ENCODE data around the gene MT3.
A peak's percentile ranks its signal among the peaks of the same experiment; 100 is the strongest.

Gene MT3

DNA sequence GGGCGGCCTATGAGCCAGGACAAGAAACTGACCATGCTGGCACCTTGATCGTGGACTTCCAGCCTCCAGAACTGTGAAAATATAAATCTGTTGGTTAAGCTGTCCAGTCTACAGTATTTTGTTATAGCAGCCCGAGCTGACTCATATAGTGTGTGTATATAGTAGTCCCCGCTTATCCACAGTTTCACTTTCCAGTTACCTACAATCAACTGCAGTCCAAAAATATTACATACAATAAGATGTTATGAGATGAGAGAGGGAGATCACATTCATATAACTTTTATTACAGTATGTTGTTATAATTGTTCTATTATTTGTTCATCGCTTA is 4.9 kb downstream of the MT3 start (continued):
- TF ChIP-seq ZFP30 (CRISPR knock-in tag; IDR thresholded peaks at IDR 0.05) (no peak), OSR1 (CRISPR knock-in tag; IDR thresholded peaks at IDR 0.05) (no peak), ISL1 (CRISPR knock-in tag; IDR thresholded peaks at IDR 0.05) (no peak), ZNF565 (CRISPR knock-in tag; conservative IDR thresholded peaks at IDR 0.05; ENCODE audit: low read depth) (no peak), ZNF8 (CRISPR knock-in tag; IDR thresholded peaks at IDR 0.05) (no peak), ARNTL (CRISPR knock-in tag; IDR thresholded peaks at IDR 0.05; ENCODE audit: borderline replicate concordance, low read depth) (no peak)
- TF ChIP-seq, protein P1, sequence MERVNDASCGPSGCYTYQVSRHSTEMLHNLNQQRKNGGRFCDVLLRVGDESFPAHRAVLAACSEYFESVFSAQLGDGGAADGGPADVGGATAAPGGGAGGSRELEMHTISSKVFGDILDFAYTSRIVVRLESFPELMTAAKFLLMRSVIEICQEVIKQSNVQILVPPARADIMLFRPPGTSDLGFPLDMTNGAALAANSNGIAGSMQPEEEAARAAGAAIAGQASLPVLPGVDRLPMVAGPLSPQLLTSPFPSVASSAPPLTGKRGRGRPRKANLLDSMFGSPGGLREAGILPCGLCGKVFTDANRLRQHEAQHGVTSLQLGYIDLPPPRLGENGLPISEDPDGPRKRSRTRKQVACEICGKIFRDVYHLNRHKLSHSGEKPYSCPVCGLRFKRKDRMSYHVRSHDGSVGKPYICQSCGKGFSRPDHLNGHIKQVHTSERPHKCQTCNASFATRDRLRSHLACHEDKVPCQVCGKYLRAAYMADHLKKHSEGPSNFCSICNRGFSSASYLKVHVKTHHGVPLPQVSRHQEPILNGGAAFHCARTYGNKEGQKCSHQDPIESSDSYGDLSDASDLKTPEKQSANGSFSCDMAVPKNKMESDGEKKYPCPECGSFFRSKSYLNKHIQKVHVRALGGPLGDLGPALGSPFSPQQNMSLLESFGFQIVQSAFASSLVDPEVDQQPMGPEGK (CRISPR knock-in tag; IDR thresholded peaks at IDR 0.05; ENCODE audit: borderline replicate concordance): no peak

DNA sequence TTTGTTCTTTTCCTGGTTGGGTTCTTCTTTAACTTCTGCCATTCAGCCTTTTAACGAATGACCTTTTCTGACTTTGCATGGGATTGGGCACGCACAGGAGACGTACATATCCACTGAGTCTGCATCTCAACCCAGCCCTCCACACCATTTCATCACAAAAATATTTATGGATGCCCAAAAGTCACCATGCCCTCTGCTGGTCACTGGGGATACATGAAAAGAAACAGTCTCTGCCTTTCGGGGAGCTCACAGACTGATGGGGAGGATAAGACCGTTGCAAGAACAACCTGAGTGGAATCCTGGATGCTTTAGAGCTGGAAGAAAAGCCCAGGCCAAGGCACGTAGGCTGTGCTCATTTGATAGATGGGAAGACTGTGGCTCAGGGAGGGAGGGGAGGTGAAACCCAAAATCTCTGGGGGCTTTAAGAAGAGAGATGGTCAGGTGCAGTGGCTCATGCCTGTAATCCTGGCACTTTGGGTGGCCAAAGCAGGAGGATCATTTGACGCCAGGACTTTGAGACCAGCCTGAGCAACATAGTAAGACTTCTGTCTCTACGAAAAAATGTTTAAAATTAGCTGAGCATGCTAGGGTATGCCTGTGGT is 11.2 kb downstream of the MT3 start:
- no peak for TF ChIP-seq TCF4 (CRISPR knock-in tag; IDR thresholded peaks at IDR 0.05; ENCODE audit: borderline replicate concordance)
- TF ChIP-seq BACH2 (CRISPR knock-in tag; IDR thresholded peaks at IDR 0.05; ENCODE audit: borderline replicate concordance): no peak
- TF ChIP-seq GLIS3 (CRISPR knock-in tag; IDR thresholded peaks at IDR 0.05): no peak
- no peak for TF ChIP-seq ARNTL (CRISPR knock-in tag; IDR thresholded peaks at IDR 0.05; ENCODE audit: borderline replicate concordance, low read depth)
- TF ChIP-seq, protein P2, sequence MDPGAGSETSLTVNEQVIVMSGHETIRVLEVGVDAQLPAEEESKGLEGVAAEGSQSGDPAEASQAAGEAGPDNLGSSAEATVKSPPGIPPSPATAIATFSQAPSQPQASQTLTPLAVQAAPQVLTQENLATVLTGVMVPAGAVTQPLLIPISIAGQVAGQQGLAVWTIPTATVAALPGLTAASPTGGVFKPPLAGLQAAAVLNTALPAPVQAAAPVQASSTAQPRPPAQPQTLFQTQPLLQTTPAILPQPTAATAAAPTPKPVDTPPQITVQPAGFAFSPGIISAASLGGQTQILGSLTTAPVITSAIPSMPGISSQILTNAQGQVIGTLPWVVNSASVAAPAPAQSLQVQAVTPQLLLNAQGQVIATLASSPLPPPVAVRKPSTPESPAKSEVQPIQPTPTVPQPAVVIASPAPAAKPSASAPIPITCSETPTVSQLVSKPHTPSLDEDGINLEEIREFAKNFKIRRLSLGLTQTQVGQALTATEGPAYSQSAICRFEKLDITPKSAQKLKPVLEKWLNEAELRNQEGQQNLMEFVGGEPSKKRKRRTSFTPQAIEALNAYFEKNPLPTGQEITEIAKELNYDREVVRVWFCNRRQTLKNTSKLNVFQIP (CRISPR knock-in tag; IDR thresholded peaks at IDR 0.05; ENCODE audit: borderline replicate concordance, low read depth): no peak
- TF ChIP-seq, protein P3, sequence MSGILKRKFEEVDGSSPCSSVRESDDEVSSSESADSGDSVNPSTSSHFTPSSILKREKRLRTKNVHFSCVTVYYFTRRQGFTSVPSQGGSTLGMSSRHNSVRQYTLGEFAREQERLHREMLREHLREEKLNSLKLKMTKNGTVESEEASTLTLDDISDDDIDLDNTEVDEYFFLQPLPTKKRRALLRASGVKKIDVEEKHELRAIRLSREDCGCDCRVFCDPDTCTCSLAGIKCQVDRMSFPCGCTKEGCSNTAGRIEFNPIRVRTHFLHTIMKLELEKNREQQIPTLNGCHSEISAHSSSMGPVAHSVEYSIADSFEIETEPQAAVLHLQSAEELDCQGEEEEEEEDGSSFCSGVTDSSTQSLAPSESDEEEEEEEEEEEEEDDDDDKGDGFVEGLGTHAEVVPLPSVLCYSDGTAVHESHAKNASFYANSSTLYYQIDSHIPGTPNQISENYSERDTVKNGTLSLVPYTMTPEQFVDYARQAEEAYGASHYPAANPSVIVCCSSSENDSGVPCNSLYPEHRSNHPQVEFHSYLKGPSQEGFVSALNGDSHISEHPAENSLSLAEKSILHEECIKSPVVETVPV (CRISPR knock-in tag; IDR thresholded peaks at IDR 0.05): no peak
- TF ChIP-seq, protein P4, sequence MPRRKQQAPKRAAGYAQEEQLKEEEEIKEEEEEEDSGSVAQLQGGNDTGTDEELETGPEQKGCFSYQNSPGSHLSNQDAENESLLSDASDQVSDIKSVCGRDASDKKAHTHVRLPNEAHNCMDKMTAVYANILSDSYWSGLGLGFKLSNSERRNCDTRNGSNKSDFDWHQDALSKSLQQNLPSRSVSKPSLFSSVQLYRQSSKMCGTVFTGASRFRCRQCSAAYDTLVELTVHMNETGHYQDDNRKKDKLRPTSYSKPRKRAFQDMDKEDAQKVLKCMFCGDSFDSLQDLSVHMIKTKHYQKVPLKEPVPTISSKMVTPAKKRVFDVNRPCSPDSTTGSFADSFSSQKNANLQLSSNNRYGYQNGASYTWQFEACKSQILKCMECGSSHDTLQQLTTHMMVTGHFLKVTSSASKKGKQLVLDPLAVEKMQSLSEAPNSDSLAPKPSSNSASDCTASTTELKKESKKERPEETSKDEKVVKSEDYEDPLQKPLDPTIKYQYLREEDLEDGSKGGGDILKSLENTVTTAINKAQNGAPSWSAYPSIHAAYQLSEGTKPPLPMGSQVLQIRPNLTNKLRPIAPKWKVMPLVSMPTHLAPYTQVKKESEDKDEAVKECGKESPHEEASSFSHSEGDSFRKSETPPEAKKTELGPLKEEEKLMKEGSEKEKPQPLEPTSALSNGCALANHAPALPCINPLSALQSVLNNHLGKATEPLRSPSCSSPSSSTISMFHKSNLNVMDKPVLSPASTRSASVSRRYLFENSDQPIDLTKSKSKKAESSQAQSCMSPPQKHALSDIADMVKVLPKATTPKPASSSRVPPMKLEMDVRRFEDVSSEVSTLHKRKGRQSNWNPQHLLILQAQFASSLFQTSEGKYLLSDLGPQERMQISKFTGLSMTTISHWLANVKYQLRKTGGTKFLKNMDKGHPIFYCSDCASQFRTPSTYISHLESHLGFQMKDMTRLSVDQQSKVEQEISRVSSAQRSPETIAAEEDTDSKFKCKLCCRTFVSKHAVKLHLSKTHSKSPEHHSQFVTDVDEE (CRISPR knock-in tag; IDR thresholded peaks at IDR 0.05): no peak
- TF ChIP-seq RARB (CRISPR knock-in tag; IDR thresholded peaks at IDR 0.05): no peak
- TF ChIP-seq ZFP3 (CRISPR knock-in tag; IDR thresholded peaks at IDR 0.05): no peak
- TF ChIP-seq OSR1 (CRISPR knock-in tag; IDR thresholded peaks at IDR 0.05): no peak
- TF ChIP-seq ZNF8 (CRISPR knock-in tag; IDR thresholded peaks at IDR 0.05): no peak
- TF ChIP-seq ZC3H10 (CRISPR knock-in tag; IDR thresholded peaks at IDR 0.05): no peak
- no peak for TF ChIP-seq ESRRG (CRISPR knock-in tag; IDR thresholded peaks at IDR 0.05)
- TF ChIP-seq ZFP30 (CRISPR knock-in tag; IDR thresholded peaks at IDR 0.05): no peak
- no peak for TF ChIP-seq ZNF565 (CRISPR knock-in tag; conservative IDR thresholded peaks at IDR 0.05; ENCODE audit: low read depth)
- no peak for TF ChIP-seq SNAI2 (CRISPR knock-in tag; IDR thresholded peaks at IDR 0.05)
- no peak for TF ChIP-seq PPARA (CRISPR knock-in tag; IDR thresholded peaks at IDR 0.05; ENCODE audit: borderline replicate concordance)
- TF ChIP-seq ISL1 (CRISPR knock-in tag; IDR thresholded peaks at IDR 0.05): no peak
- TF ChIP-seq, protein P1 (CRISPR knock-in tag; IDR thresholded peaks at IDR 0.05; ENCODE audit: borderline replicate concordance): no peak
- TF ChIP-seq ZNF70 (CRISPR knock-in tag; IDR thresholded peaks at IDR 0.05): no peak
- ATAC-seq: peak; percentile 95

DNA sequence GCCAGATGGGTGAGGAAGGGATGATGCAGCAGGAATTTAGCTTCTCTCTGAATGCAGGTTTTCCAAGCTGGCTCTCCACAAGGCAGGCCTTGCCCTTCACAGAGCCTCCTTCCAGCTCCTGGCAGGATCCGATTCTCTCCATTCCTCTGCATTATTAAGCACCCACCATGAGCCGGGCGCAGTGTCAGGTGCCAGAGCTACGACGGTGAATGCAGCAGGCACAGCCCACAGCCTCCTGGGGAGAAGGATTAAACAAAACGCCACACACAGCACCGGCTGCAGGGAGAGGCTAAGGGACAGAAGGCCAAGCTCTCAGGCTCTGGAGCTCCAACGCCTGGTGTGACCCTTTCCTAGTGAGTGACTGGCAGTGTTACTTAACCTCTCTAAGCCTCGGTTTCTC is 12.0 kb downstream of the MT3 start:
- ATAC-seq: no peak

More for the DNA sequence above, 12.0 kb downstream of the MT3 start:
- TF ChIP-seq ZFP30 (CRISPR knock-in tag; IDR thresholded peaks at IDR 0.05): no peak
- TF ChIP-seq ZNF70 (CRISPR knock-in tag; IDR thresholded peaks at IDR 0.05): no peak
- TF ChIP-seq, protein P4 (CRISPR knock-in tag; IDR thresholded peaks at IDR 0.05): no peak
- TF ChIP-seq PPARA (CRISPR knock-in tag; IDR thresholded peaks at IDR 0.05; ENCODE audit: borderline replicate concordance): no peak

All from SK-N-SH treated with all-trans-retinoic acid at 6 μM for 48 hours (cell line).